Head of caudate nucleus (tissue), 42 donors: ENCODE data around the gene NKX2-1.

Source experiments
- DNase-seq, 42 donors: peaks; one replicate each; pipeline versions ENCODE4 v3.0.0 to v3.0.0-alpha.2; 2020 to 2021; ENCODE audit warnings: mixed read lengths in 7 of 42
- intact Hi-C: fragments of 100-400 bp; cut with DNase I; formaldehyde crosslinking; loops from one replicate; pipeline ENCODE4 v1.15.0; 2022

Gene NKX2-1

GRCh38 chr14:36509069-36509917 is 10.7 kb downstream of the NKX2-1 start:
- intact Hi-C loops = no loop called here
- no peak for DNase-seq

- intact Hi-C loops = no loop called here
Observed at GRCh38 chr14:36508418-36509068, 11.5 kb downstream of the NKX2-1 start.

GRCh38 chr14:36507847-36508417 is 12.1 kb downstream of the NKX2-1 start:
- no peak for DNase-seq
- intact Hi-C loops = no loop called here

More at GRCh38 chr14:36508418-36509068, 11.5 kb downstream of the NKX2-1 start:
- DNase-seq = no peak

GRCh38 chr14:36506732-36507614 is 13.1 kb downstream of the NKX2-1 start:
- intact Hi-C loops = no loop called here
- peak in 1 of 42 donors; percentile 32 for DNase-seq

GRCh38 chr14:36505892-36506731 is 13.9 kb downstream of the NKX2-1 start:
- intact Hi-C loops = no loop called here
- DNase-seq = no peak

GRCh38 chr14:36505181-36505815 is 14.7 kb downstream of the NKX2-1 start:
- intact Hi-C loops = no loop called here
- DNase-seq = no peak

- DNase-seq = no peak
- intact Hi-C loops = no loop called here
Observed at GRCh38 chr14:36504771-36505175, 15.3 kb downstream of the NKX2-1 start.

- intact Hi-C loops = no loop called here
- DNase-seq = no peak
Observed at GRCh38 chr14:36503771-36504741, 16.0 kb downstream of the NKX2-1 start.

GRCh38 chr14:36502558-36503508 is 17.2 kb downstream of the NKX2-1 start:
- intact Hi-C loops = no loop called here
- DNase-seq = no peak

- no peak for DNase-seq
- intact Hi-C loops = no loop called here
Observed at GRCh38 chr14:36498938-36499337, 21.1 kb downstream of the NKX2-1 start.

GRCh38 chr14:36496346-36496745 is 23.7 kb downstream of the NKX2-1 start:
- intact Hi-C loops = no loop called here
- DNase-seq = no peak

GRCh38 chr14:36495666-36496065 is 24.4 kb downstream of the NKX2-1 start:
- DNase-seq = no peak
- intact Hi-C loops = no loop called here

GRCh38 chr14:36493761-36494160 is 26.3 kb downstream of the NKX2-1 start:
- no peak for DNase-seq
- intact Hi-C loops = no loop called here

GRCh38 chr14:36485773-36486172 is 34.3 kb downstream of the NKX2-1 start:
- DNase-seq = no peak
- intact Hi-C loops = no loop called here

GRCh38 chr14:36479344-36479743 is 40.7 kb downstream of the NKX2-1 start:
- intact Hi-C loops = no loop called here
- DNase-seq = no peak

GRCh38 chr14:36478782-36479181 is 41.2 kb downstream of the NKX2-1 start:
- intact Hi-C loops = no loop called here

More at GRCh38 chr14:36478782-36479181, 41.2 kb downstream of the NKX2-1 start:
- DNase-seq = no peak
